NCI-H146 (cell line): ENCODE measurements around the gene FSD2.
A peak's percentile ranks its signal among the peaks of the same experiment; 100 is the strongest.
"Not testable (repeated sequence)": the region's sequence is repeated elsewhere in the genome, so short reads cannot be mapped to it uniquely, and the experiment has no call there.

Experiments
- DNase-seq: peaks from one replicate; lab custom pipeline; 2025; lab: John Stamatoyannopoulos, UW

Gene FSD2

GRCh38 chr15:82731527-82731926 is 74.3 kb downstream of the FSD2 start:
- DNase-seq, result no peak

DNA sequence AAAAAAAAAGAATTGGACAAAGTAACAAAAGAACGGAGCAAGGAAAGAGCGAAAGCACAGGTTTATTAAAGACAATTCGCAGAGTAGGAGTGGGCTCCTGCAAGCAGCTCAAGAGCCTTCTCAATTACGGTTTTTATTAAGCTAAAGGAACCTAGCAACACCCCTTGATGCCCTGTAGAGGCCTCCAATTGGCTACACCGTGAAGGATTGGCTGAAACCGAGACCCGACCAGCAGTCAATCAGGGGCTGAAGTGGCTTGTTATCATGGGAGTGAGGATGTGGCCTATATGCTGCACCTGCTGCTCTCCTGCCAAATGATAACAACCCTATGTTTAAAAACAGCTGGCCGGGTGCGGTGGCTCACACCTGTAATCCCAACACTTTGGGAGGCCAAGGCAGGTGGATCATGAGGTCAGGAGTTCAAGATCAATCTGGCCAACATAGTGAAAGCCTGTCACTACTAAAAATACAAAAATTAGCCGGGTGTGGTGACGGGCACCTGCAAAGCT is 75.8 kb downstream of the FSD2 start:
- no peak for DNase-seq

- no peak for DNase-seq
These were observed 79.1 kb downstream of the FSD2 start for GRCh38 chr15:82726816-82727215.

GRCh38 chr15:82715003-82715402 is 90.9 kb downstream of the FSD2 start:
- no peak for DNase-seq

- no peak for DNase-seq
These were observed 91.9 kb downstream of the FSD2 start for GRCh38 chr15:82714016-82714415.

DNA sequence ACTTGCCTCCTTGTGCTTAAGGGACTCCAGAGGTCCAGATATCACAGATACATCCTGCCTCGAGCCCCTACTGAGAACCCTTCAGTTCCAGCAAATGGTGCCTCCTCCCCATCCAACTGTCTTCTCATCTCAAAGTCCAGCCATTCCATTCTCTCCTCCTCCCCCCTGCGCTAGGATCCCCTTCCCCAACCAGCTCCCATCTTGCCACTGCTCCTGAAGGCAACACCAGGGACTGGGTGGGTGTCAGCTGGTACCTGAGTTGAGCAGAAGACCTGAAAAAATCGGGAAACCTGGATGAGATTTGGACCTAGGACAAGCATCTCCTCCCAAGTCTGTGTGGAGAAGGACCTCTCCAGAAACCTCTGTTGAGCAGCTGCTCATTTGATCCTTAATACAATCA is 93.8 kb downstream of the FSD2 start:
- DNase-seq, result no peak

- DNase-seq, result no peak
These were observed 94.9 kb downstream of the FSD2 start for GRCh38 chr15:82710926-82711490.

DNA sequence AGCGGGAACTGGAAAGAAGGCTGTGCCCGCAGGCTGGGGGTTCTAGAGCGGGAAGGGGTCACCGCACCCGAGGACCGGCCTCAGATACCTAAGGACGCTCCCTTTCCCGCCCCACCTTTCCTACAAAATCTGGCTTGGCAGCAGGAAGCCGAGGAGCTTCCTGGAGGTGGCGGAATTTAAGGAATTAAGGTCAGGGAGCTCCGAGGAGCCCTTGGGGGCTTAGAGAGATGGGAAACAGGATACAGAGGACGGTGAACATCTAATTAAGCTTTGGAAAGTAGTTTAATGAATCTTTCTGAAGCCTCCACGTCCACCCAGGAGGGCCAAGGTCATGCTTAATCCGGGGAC is 95.7 kb downstream of the FSD2 start:
- DNase-seq, result no peak

DNA sequence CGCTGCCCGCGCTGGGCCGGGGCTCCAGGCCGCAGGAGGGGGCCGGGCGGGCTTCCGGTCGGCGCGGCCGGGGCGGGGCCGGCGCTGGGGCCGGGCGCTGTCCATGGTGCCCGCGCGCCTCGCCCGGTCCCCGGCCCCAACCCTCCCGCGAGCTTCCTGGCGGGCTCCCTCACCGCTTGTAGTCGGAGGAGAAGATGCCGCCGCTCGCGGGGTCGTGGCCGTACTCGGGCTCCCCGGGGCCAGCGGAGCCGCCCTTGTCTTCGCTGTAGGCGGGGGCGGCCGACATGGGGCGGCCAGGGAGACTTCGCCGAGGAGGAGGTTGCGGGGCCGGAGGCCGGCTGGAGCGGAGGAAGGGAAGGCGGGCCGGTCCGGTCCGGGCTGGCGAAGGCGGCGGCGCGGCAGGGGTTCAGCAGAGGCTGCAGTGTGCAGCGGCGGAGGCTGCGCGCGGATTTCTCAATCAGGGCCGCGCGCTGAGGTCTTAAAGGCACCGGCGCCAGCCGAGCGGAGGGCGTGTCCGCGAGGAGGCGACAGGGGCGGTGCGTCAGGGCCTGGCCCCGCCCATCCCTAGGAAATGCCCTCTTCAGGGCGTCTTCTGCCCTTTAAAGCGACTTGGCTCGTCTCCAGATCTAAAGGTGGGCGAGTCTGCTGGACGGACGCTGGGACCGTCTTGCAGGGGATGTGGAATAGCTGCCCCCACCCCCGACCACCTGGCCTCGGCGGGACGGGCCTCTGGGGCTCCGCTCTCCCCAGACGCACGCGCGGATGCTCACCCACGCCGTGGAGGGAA is 96.3 kb downstream of the FSD2 start, which contains the start of gene AP3B2:
AP3B2 (minus strand) TSS at position 455 of the 787 bp plus-strand sequence; CDS start at position 286, 169 bp downstream.
- peak; percentile 85 for DNase-seq

DNA sequence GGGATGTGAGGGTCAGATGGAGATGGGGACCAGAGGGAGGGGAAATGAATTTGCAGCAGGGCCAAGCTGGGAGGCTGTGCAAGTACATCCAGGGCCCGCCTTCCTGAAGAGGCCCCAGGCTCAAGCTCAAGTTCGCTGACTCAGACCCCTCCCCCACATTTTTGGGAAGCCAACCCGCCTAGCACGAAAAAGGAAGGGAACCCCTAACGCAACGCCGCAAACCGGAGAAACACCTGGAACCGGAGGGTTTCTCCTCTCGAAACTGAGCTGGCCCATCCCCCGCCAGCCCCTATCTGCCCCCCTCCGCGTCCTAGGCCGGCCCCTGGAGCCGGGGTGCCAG is 96.8 kb downstream of the FSD2 start:
- DNase-seq, result peak; percentile 38

GRCh38 chr15:82705856-82706255 is 100.0 kb downstream of the FSD2 start:
- not testable (repeated sequence) for DNase-seq
